SW480 (cell line): ENCODE results near the gene TTC28.

Experiments
- DNase-seq: peaks from one replicate; pipeline ENCODE4 v3.0.0-alpha.2; 2016; ENCODE audit warnings: low spot score

TTC28 gene

GRCh38 chr22:28046100-28046499, 633.5 kb downstream of the TTC28 start:
- no peak for DNase-seq

GRCh38 chr22:28044546-28045173, 635.0 kb downstream of the TTC28 start:
- no peak for DNase-seq

- DNase-seq: no peak
These were observed 636.4 kb downstream of the TTC28 start for GRCh38 chr22:28043266-28043665.

GRCh38 chr22:28034760-28035401, 644.8 kb downstream of the TTC28 start:
- no peak for DNase-seq

GRCh38 chr22:28034145-28034759, 645.4 kb downstream of the TTC28 start:
- DNase-seq: no peak

- no peak for DNase-seq
These were observed 646.8 kb downstream of the TTC28 start for GRCh38 chr22:28032861-28033260.

GRCh38 chr22:28031383-28031922, 648.2 kb downstream of the TTC28 start:
- DNase-seq: no peak

- DNase-seq: no peak
These were observed 649.2 kb downstream of the TTC28 start for GRCh38 chr22:28030473-28030872.

GRCh38 chr22:28029956-28030355, 649.7 kb downstream of the TTC28 start:
- DNase-seq: no peak

GRCh38 chr22:28029201-28029948, 650.3 kb downstream of the TTC28 start:
- no peak for DNase-seq

- DNase-seq: no peak
These were observed 651.9 kb downstream of the TTC28 start for GRCh38 chr22:28027453-28028448.

GRCh38 chr22:28025866-28026575, 653.6 kb downstream of the TTC28 start:
- DNase-seq: no peak

GRCh38 chr22:28025333-28025732, 654.3 kb downstream of the TTC28 start:
- no peak for DNase-seq

- no peak for DNase-seq
These were observed 655.2 kb downstream of the TTC28 start for GRCh38 chr22:28024422-28024888.

GRCh38 chr22:28023774-28024173, 655.9 kb downstream of the TTC28 start:
- no peak for DNase-seq

GRCh38 chr22:28023036-28023435, 656.6 kb downstream of the TTC28 start:
- no peak for DNase-seq

- no peak for DNase-seq
These were observed 657.5 kb downstream of the TTC28 start for GRCh38 chr22:28021998-28022660.

- no peak for DNase-seq
These were observed 658.3 kb downstream of the TTC28 start for GRCh38 chr22:28021116-28021997.
